HG03108 (cell line): ENCODE measurements around the gene EFTUD2.
"Not testable (repeated sequence)": the region's sequence is repeated elsewhere in the genome, so short reads cannot be mapped to it uniquely, and the experiment has no call there.

Experiments used
- ATAC-seq: cut with Tn5 transposase; IDR thresholded peaks from one replicate; pipeline ENCODE4 v1.9.1; 2021; ENCODE audit warnings: moderate library complexity; ENCODE audit not compliant: unreplicated experiment

Gene EFTUD2

DNA sequence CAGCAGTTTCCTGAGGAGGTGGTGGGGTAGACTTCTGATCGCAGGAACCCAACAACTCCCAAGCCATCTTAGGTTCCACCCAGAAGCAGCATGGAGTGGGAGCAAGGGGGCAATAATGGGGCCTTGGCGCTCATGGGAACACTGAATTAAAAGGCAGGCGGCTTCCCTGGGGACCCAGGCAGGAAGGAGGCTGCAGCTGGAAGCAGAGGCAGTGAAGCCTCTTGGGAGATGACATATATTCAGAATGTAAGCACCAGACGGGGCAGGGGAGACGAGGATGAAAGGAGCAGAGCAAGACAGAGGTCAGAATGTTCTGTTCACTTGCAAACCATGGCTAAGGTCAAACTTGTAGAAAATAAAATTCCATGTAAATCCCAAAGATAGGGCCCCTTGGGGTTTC is 48.6 kb downstream of the EFTUD2 start:
- no peak for ATAC-seq

DNA sequence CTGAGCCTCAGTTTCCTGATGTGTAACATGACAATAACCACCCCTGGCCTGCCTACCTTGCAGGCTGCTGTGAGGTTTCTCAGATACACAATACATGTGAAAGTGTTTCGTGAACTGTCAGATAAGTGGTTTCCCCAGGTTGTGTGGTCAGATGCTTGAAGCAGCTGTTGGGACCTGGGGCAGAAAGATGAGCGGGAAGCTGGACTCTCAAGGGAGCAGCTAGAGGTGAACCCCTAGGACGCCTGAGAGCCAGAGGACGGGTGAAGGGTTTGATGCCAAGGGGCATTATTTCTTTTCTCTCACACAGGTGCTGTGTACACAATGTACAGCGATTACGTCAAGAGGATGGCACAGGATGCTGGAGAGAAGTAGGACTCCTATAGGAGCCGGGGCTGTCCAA is 49.2 kb downstream of the EFTUD2 start:
- ATAC-seq: no peak

DNA sequence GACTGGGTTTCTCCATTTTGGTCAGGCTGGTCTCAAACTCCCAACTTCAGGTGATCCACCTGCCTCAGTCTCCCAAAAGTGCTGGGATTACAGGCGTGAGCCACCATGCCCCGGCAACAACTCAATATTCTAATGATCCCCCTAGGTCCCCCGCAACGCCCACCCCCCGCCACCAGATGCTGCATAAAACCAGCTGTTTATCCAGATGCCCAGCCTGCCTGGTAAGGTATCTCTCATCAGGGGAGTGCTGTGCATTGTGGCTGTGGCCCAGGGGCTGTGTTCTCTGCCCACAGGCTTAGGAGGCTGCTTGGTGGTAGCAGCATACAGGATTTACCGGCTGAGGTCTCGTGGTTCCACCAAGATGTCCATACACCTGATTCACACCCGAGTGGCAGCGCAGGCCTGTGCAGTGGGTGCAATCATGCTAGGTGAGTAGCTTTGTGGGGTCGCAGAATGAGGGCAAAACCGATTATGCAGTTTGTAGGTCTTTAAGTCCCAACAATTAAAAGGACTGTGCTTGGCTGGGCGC is 50.2 kb downstream of the EFTUD2 start:
- ATAC-seq: no peak

DNA sequence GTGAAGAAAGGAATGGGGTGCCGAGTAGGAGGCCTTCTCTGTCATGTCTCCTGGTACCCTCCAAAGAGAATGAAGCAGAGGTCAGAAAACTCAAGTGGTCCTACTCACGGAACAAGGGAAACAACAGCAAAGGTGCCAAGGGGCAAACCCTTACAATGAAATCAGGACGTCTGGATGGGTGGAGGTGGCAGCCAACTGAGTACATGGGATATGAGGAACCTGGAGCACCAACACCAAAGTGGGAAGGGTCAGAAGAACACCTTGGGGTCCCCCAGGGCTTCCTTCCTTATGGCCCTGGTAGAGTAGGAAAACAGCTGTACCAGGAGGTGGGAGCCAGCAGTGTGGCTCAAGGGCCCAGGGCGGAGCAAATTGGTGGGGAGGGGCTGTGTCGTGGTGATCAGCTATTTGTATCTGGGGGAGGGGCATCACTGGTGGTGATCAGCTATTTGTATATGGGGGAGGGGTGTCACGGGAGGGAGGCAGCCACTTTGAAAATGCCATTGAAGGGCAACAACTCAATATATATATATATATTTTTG is 50.9 kb downstream of the EFTUD2 start:
- no peak for ATAC-seq

DNA sequence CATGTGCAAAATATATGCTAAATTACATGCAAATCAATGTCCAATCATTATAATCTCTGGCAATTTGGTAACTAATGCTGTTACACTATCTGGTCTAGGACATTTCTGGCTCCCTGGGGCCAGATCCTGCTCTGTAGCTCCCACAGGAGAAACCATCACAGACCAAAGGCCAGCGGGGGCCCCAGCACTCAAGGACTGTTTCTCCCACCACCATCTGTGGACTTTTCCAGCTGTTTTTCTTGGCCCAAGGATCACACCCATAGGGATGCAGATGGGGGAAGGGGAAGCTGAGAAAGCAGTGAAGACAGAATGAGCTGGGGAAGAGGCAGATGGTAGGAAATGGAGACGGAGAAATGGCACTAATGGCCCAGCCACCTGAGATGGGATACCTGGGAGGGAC is 51.7 kb downstream of the EFTUD2 start, which contains the start of gene HIGD1B:
Gene HIGD1B (plus strand): TSS at position 298 of the 400 bp plus-strand sequence. CDS start 270 bp downstream, outside the sequence.
- no peak for ATAC-seq

DNA sequence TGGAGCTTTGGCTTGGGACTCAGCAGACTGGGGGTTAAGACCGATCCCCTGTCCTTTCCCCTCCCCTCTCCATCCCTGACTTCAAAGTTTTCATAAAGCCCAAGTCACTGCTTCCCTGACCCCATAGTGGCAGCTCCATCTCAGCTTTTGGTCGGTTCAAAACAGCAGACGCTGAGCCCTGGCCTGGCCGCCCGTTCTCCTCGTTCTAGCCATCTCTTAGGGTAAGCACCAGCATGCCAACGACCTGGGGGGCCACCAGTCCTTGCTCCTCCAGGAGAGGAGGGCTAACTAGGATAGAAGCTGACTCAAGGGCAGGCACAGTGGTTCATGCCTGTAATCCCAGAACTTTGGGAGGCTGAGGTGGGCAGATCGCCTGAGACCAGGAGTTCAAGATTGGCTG is 53.0 kb downstream of the EFTUD2 start:
- no peak for ATAC-seq

DNA sequence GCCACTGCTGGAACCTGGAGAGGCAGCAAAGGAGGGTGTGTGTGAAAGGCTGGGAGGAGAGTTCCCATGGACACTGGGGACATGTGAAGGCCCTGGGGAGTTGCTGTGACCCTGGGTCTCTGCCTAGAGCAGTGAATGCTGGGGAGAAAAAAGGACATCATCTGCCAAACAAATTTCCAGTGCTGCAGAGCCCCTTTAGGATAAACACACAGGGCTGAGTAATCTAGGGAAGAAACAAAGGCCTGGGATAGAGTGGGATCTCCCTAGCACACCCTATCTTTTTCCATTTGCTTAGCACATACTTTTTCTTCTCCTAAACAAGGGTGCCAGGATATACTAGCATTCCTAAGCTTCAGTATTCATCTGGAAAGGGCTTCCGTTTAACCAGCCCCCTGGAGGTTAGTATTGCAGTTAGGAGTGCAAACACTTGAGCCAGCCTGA is 54.8 kb downstream of the EFTUD2 start:
- ATAC-seq: no peak

DNA sequence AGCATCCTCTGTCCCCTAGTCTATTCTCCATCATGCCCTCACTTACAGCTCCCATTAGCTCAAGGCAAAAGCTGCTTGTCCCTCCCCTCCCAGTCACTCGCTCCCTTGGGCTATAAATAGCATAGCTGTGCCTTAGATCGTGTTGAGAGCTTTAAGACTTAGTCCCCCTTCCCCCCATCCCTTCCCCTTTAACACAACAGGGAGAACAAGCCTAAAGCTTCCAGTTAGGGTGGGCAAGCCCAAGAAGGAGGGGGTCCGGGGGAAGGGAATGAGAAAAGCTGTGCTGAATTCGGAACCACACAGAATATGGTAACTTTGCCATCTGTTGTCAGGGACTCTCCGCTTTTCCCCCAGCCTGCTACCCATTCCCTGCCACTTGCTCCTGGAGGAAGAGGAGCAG is 56.5 kb downstream of the EFTUD2 start:
- no peak for ATAC-seq

DNA sequence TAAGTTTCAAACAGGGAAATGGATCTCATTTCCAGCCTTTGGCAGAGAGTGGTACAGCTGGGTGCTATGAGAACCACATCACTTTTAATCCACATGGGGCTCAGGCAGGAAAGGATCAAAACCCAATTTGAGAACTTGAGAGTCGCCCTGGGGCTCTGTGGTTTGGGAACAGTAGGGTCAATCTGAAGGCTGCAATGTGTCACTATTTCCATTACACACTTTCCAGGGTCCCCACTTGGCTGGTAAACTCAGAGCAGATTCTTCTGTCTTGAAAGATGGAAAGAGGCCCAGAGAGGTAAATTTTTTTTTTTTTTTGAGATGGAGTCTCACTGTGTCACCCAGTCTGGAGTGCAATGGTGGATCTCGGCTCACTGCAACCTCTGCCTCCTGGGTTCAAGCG is 58.3 kb downstream of the EFTUD2 start:
- ATAC-seq: no peak

DNA sequence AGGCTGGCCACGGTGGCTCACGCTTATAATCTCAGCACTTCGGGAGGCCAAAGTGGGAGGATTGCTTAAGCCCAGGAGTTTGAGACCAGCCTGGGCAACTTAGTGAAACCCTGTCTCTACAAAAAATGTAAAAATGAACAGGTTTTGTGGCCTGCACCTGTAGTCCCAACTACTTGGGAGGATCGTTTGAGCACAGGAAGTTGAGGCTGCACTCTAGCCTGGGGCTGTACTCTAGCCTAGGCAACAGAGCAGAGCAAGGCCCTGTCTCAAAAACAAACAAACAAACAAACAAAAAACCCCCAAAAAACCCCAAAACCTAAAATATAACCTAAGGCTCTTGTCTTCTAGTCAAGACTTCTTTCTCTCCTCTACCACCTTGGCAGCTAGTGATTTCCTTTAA is 59.0 kb downstream of the EFTUD2 start:
- ATAC-seq: no peak

DNA sequence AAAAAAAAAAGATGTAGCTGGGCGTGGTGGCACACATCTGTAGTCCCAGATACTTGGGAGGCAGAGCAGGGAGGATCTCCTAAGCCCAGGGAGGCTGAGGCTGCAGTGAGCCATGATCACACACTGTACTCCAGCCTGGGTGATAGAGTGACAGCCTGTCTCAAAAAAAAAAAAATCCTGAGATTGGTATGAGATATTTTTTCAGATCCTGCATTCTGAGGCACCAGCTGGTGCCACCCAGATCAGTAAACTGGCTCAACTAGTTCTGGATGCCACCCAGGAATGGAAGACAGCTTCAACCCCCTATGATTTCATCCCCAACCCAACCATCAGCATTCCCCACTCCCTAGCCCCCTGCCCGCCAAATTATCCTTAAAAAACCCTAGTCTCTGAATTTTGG is 62.0 kb downstream of the EFTUD2 start:
- ATAC-seq: no peak

DNA sequence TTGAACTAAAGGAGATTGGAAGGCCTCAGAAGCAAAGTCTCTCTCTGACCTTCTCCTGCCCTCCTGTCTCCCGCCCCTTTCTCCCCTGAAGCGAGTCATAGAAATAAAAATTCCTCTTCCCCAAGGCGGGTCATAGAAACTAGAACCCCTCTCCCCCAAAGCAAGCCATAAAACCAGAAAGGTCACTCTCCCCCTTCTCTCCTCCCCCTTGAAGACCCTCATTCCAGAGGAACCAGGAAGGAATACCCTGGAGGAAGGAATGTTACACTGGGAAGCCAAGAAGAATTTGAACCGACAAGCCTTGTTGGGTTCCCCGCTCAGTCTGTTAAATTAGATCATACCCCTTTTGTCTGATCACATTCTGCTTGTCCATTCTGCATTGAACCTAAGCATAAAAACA is 66.4 kb downstream of the EFTUD2 start:
- no peak for ATAC-seq

DNA sequence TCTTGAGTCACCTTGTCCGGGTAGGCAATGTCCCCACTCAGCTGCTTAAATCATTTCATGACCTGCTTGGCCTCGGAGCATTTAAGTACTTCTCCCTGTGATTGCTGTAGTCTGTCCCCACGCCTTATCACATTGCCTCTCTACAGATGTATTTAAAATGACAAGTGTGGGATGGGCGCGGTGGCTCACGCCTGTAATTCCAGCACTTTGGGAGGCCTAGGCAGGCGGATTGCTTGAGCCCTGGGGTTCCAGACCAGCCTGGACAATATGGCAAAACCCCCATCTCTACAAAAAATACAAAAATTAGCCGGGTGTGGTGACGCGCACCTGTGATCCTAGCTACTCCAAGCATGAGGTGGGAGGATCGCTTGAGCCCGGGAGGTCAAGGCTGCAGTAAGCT is 67.9 kb downstream of the EFTUD2 start:
- ATAC-seq: no peak

DNA sequence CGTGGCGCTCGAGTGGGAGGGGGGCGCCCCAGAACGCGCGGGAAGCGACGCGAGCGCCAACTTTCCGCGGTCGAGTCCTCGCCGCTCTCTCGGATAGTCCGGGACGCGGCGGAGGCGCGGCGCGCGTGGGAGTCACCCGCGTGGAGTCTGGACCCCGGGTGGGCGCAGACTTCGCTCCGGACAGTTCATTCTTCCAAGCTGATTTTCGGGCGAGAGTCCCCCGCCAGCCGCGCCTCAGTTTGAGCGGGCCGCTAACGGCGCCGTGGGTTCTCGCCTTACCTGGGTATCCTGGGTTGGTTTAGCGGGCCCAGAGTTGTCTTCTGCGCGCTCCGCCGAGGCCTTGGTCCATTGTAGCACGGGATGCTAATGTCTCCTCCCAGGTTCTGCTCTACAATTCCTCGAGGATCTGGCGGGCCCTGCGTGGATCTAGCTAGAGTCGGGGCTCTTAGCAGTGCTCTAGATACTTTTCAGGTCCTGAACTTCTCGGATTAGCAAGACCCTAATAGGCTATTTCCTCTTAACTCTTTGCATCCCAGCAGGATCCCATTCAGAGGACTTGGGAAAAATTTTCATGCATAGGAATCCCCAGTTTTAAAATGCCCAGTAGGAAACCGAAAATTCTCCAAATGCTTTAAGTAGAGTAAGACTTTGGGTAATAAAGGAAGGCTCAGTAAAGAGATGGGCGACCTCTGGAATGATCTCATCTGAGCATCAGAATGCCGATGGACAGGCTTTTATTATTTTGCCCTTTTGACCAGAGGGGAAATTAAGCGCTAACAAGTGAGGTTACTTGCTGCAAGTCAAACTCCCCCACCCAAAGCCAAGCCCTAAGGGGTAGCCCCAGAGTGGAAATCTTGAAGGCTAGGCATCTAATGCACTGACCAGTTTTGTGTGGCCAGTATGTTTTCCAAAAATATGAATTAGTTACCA is 68.6 kb downstream of the EFTUD2 start:
- no peak for ATAC-seq

DNA sequence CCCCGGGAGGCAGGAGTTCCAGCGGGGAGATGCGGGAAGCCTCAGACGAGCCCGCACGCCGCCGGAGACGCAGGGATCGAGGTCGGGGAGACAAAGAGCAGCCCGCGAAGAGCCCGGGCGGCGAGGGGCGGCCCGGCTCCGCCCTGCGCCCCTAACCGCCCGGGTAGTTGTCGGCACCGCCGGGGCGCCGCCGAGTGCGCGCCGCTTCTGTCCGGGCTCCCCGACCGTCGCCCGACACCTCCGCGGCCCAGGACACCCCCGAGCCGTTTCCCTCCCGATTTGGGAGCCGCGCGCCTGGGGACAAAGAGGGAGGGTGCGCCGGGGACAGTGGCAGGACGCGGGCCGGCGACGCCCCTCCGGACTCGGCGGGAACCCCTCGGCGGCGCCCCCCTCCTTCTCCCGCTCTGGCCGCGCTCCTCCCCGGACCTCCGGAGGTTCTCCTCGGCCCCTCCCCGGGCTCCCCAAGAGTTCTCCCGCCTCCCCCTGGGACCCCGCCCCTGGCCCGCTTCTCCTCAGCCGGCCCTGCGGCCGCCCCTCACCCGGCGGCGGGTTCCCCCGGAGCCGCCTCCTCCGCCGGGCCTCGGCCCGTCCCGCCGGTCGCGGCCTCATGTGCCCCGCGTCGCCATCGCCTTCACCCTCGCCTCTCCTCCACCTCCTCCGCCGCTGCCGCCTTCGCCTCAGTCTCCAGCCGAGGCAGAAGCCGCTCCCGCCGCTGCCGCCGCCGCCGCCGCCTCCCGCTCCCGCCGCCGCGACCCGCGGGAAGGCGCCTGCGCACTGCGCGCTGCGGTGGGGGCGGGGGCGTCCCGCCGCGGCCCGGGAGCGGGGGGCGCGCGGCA is 69.5 kb downstream of the EFTUD2 start, which contains the start of gene GJC1:
Gene GJC1 (minus strand): TSS at position 765 of the 836 bp plus-strand sequence. CDS start 24,470 bp downstream, outside the sequence.
- ATAC-seq: no peak

DNA sequence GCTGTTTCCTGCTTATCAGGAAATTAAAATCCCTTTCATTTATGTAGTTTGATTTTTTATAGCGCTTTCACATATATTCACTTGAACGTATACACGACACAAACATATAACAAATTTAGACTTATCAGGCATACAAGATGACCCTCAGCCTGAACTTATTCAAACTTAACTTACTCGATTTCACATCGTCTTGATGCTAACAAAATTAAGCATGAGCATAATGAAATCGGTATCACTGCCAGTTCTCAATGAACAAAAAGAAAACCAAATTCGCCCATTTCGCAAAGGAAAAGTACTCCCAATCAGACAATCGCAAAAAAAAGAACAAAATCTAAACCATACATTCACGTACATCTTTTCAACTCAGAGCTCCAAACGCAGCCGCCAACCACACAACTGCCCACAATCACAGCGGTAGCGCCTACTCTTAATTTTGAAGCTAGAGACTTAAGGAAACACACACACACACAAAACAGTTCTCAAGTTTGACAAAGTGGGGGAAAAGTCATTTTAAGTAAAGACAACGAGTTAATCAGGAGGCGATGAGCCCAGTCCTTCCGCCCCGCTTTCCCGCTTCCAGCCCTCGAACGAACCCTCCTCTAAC is 70.2 kb downstream of the EFTUD2 start:
- ATAC-seq: no peak

DNA sequence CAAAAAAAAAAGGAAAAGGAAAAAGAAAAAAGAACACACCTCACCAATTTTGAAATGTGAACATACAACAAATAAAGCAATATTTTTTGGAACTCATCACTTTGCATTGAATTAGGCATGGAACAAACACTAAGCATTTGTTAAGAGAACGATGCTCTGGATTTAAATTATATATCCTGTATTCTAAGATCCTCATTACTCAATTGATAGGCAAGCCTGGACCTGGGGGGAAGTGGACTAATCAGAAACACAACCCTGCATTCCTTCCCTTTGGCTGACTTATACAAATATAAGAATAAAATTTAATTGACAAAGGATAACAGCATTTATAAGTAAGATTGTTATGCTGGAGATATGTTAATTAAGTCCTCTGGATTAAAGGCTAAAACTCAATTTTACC is 71.4 kb downstream of the EFTUD2 start:
- no peak for ATAC-seq

DNA sequence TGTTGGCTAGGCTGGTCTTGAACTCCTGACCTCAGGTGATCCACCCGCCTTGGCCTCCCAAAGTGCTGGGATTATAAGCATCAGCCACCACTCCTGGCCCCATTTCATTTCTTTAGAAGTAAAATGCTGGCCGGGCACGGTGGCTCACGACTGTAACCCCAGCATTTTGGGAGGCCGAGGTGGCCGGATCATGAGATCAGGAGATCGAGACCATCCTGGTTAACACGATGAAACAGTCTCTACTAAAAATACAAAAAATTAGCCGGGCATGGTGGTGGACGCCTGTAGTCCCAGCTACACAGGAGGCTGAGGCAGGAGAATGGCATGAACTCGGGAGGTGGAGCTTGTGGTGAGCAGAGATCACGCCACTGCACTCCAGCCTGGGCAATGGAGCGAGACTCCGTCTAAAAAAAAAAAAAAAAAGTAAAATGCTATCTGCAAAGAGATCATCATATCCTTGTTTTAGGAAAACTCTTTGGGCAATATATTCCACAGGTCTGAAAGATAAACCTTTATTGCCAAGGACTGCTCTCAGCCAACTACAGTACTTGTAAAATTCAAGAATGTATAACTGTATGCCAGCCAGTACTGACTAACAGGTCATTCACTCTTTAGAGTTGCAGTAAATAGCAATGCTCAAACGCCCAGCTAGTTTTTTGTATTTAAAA is 73.0 kb downstream of the EFTUD2 start:
- ATAC-seq: no peak

DNA sequence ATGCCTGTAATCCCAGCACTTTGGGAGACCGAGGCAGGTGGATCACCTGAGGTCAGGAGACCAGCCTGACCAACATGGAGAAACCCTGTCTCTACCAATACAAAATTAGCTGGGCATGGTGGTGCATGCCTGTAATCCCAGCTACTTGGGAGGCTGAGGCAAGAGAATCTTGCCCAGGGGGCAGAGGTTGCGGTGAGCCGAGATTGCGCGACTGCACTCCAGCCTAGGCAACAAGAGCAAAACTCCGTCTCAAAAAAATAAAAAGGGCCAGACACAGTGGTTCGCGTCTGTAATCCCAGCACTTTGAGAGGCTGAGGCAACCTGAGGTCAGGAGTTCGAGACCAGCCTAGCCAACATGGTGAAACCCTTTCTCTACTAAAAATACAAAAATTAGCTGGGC is 74.0 kb downstream of the EFTUD2 start:
- ATAC-seq: not testable (repeated sequence)

DNA sequence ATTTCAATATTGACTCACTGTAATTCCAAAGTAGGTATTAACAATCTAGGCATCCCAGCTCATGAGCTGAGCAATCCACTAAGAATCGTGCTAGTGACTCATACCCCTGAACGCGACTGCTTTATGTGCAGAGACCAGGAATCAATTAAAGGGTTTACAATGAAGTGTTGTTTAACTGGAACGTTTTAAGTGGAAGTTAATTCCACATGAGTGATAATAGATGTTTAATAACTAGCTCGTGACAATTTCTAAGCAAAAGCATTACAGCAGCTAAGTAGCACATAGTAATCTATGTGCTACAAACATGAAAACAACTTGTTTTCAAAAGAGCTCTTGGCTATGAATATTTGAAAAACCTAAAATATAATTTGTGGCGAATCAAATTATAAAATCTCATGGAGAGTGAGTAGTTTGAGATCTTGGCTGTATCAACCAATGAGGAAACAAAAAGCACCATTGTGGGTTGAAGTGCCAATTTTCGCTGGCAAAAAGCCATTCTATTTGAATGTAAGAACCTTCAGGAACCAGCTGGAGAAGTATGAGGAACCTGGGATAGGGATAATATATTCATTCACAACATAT is 78.5 kb downstream of the EFTUD2 start:
- ATAC-seq: no peak
